ENCODE results near the gene ACTN3.

DNA sequence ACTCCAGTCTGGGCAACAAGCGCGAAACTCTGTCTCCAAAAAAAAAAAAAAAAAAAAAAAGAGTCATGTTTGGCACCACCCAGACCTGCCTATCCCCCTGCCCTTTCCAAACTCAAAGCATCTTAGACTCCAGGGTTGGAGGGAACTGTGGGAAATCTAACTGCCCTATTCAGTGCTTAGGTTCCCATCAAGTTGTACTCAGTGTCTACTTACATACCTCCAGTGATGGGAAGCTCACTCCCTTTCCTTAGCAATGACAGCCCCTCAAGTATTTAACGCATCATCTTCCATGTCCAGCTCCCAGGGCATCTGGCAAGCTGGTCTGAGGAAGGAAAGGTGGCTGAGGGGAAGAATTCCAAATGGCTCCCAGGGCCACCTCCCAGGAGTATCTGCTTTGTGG is 3.0 kb downstream of the ACTN3 start:
- TF ChIP-seq, protein P1, sequence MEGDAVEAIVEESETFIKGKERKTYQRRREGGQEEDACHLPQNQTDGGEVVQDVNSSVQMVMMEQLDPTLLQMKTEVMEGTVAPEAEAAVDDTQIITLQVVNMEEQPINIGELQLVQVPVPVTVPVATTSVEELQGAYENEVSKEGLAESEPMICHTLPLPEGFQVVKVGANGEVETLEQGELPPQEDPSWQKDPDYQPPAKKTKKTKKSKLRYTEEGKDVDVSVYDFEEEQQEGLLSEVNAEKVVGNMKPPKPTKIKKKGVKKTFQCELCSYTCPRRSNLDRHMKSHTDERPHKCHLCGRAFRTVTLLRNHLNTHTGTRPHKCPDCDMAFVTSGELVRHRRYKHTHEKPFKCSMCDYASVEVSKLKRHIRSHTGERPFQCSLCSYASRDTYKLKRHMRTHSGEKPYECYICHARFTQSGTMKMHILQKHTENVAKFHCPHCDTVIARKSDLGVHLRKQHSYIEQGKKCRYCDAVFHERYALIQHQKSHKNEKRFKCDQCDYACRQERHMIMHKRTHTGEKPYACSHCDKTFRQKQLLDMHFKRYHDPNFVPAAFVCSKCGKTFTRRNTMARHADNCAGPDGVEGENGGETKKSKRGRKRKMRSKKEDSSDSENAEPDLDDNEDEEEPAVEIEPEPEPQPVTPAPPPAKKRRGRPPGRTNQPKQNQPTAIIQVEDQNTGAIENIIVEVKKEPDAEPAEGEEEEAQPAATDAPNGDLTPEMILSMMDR (conservative IDR thresholded peaks at IDR 0.05; ENCODE audit: low read depth, low read length) = no peak
- TF ChIP-seq RFX5 (IDR thresholded peaks at IDR 0.05; ENCODE audit: low read depth, low read length) (no peak), POLR2A (IDR thresholded peaks at IDR 0.05; ENCODE audit: low read depth, low read length) (no peak)

Data from IMR-90 (cell line).